H1 (cell line): ENCODE results near the gene TAGLN2. TPM values are rescaled to one million over a fixed set of nuclear protein-coding genes. Genes with fewer than 3 reads are reported as not detected.

Experiments
- CTCF ChIA-PET: fragments of 300-600 bp; sonication (Branson Sonifier 250); formaldehyde crosslinking; loops from one replicate; lab custom pipeline; 2021; ENCODE audit not compliant: partially characterized antibody; lab: Charles Lee
- POLR2A ChIA-PET: fragments of 300-600 bp; sonication (Branson Sonifier 250); formaldehyde crosslinking; loops from one replicate; lab custom pipeline; 2021; ENCODE audit warnings: inconsistent platforms; ENCODE audit not compliant: partially characterized antibody; lab: Charles Lee
- DNase-seq, 2 experiments: peaks; one replicate each; pipeline versions ENCODE4 v3.0.0 to v3.0.0-alpha.2; 2010 to 2022; ENCODE audit warnings: low spot score in 2 of 2, low read depth in 1 of 2, mixed read lengths in 1 of 2
- FAIRE-seq: peaks from 2 replicates; lab custom pipeline; 2011; peaks lifted over from hg19 to GRCh38; lab: Jason Lieb, UNC
- H2AFZ ChIP-seq: 2 replicates; pipeline ENCODE4 v1.8.1; 2012; ENCODE audit warnings: low read length, inconsistent platforms
- H2AK5ac ChIP-seq: 2 replicates; pipeline ENCODE4 v1.6.1; 2013; ENCODE audit warnings: low read depth, low read length
- H2BK120ac ChIP-seq: replicated peaks from 2 replicates; pipeline ENCODE3; 2013; ENCODE audit warnings: low read depth, low read length, inconsistent platforms
- H2BK12ac ChIP-seq: 2 replicates; pipeline ENCODE4 v1.6.1; 2013; ENCODE audit warnings: low read depth, low read length
- H2BK15ac ChIP-seq: 2 replicates; pipeline ENCODE4 v1.6.1; 2013; ENCODE audit warnings: low read length
- H2BK20ac ChIP-seq: 2 replicates; pipeline ENCODE4 v1.6.1; 2013; ENCODE audit warnings: low read length
- H2BK5ac ChIP-seq: 2 replicates; pipeline ENCODE4 v1.6.1; 2013; ENCODE audit warnings: low read depth, low read length
- H3K14ac ChIP-seq: 2 replicates; pipeline ENCODE4 v1.6.1; 2013; ENCODE audit warnings: inconsistent platforms; ENCODE audit not compliant: insufficient read length
- H3K18ac ChIP-seq: 2 replicates; pipeline ENCODE4 v1.6.1; 2013; ENCODE audit warnings: low read length; ENCODE audit errors: extremely low read depth
- H3K23ac ChIP-seq: 2 replicates; pipeline ENCODE4 v1.6.1; 2013; ENCODE audit warnings: inconsistent platforms; ENCODE audit not compliant: insufficient read length
- H3K23me2 ChIP-seq: 2 replicates; pipeline ENCODE4 v1.6.1; 2013; ENCODE audit warnings: low read depth, low read length
- H3K27ac ChIP-seq: 2 replicates; pipeline ENCODE4 v1.6.1; 2011; ENCODE audit warnings: low read depth, low read length, inconsistent platforms
- H3K27me3 ChIP-seq, 4 experiments: replicated peaks in 1 of 4; 1 replicate in 1 of 4; 2 replicates in 3 of 4; pipeline versions ENCODE4 v1.6.1 to v1.8.1; 2011 to 2013; ENCODE audit warnings: low read length in 3 of 4, mild to moderate bottlenecking in 3 of 4, inconsistent platforms in 2 of 4, mixed read lengths in 2 of 4, moderate library complexity in 1 of 4; ENCODE audit not compliant: control insufficient read depth in 3 of 4, insufficient read depth in 3 of 4; ENCODE audit errors: extremely low read depth in 1 of 4
- H3K36me3 ChIP-seq, 4 experiments: 2 replicates each; pipeline versions ENCODE4 v1.6.1 to v1.8.1; 2011 to 2013; ENCODE audit warnings: mild to moderate bottlenecking in 4 of 4, low read length in 3 of 4, moderate library complexity in 2 of 4, control low read depth in 1 of 4, inconsistent platforms in 1 of 4; ENCODE audit not compliant: insufficient read depth in 4 of 4, control insufficient read depth in 2 of 4
- H3K4ac ChIP-seq: replicated peaks from 2 replicates; pipeline ENCODE3; 2013; ENCODE audit warnings: low read length, low read depth, mixed read lengths, inconsistent platforms; ENCODE audit not compliant: insufficient read length
- H3K4me1 ChIP-seq, 4 experiments: replicated peaks in 1 of 4; 1 replicate in 1 of 4; 2 replicates in 3 of 4; pipeline versions ENCODE4 v1.6.1 to v1.8.1; 2011 to 2013; ENCODE audit warnings: low read length in 3 of 4, inconsistent platforms in 2 of 4, mixed read lengths in 1 of 4; ENCODE audit not compliant: insufficient read depth in 4 of 4, control insufficient read depth in 3 of 4
- H3K4me2 ChIP-seq, 2 experiments: 2 replicates each; pipeline versions ENCODE4 v1.6.1 to v1.8.1; 2011 to 2013; ENCODE audit warnings: low read depth in 2 of 2, low read length in 2 of 2, control low read depth in 1 of 2, inconsistent platforms in 1 of 2, mild to moderate bottlenecking in 1 of 2; ENCODE audit not compliant: insufficient read depth in 1 of 2
- H3K4me3 ChIP-seq, 4 experiments: fragments of 200-600, 300-600 bp in 1 of 4; sonication (generic), shearing (Covaris generic), sonication (Bioruptor Twin) in 1 of 4; 2 replicates each; pipeline versions ENCODE4 v1.5.1 to v1.8.1; 2011 to 2016; ENCODE audit warnings: low read length in 4 of 4, low read depth in 3 of 4, control low read depth in 2 of 4, inconsistent platforms in 2 of 4, mild to moderate bottlenecking in 2 of 4, mixed read lengths in 1 of 4, moderate library complexity in 1 of 4; ENCODE audit not compliant: insufficient read depth in 2 of 4; ENCODE audit errors: extremely low read depth in 1 of 4
- H3K56ac ChIP-seq: replicated peaks from 2 replicates; pipeline ENCODE3; 2013; ENCODE audit warnings: low read depth, mild to moderate bottlenecking, mixed read lengths, low read length, inconsistent platforms; ENCODE audit not compliant: insufficient read length
- H3K79me1 ChIP-seq: 2 replicates; pipeline ENCODE4 v1.6.1; 2013; ENCODE audit warnings: low read depth, low read length, control low read depth
- H3K79me2 ChIP-seq, 2 experiments: 2 replicates each; pipeline versions ENCODE4 v1.6.1 to v1.8.1; 2012 to 2013; ENCODE audit warnings: low read length in 2 of 2, mild to moderate bottlenecking in 2 of 2, inconsistent platforms in 1 of 2; ENCODE audit not compliant: insufficient read depth in 2 of 2, control insufficient read depth in 1 of 2
- H3K9ac ChIP-seq, 4 experiments: replicated peaks in 1 of 4; 1 replicate in 1 of 4; 2 replicates in 3 of 4; pipeline versions ENCODE4 v1.6.1 to v1.8.1; 2011 to 2013; ENCODE audit warnings: low read depth in 3 of 4, low read length in 3 of 4, control low read depth in 2 of 4, mild to moderate bottlenecking in 2 of 4, moderate library complexity in 2 of 4, inconsistent platforms in 1 of 4; ENCODE audit errors: extremely low read depth in 1 of 4
- H3K9me3 ChIP-seq, 2 experiments: 2 replicates each; pipeline versions ENCODE4 v1.6.1 to v1.8.1; 2012 to 2013; ENCODE audit warnings: mild to moderate bottlenecking in 2 of 2, moderate library complexity in 2 of 2, control low read depth in 1 of 2, inconsistent platforms in 1 of 2, low read depth in 1 of 2, low read length in 1 of 2, mixed read lengths in 1 of 2; ENCODE audit not compliant: insufficient read depth in 2 of 2
- H4K20me1 ChIP-seq, 2 experiments: replicated peaks in 1 of 2; 2 replicates each; pipeline versions ENCODE3 to v1.8.1; 2011 to 2013; ENCODE audit warnings: inconsistent platforms in 2 of 2, low read length in 2 of 2, mild to moderate bottlenecking in 1 of 2; ENCODE audit not compliant: insufficient read depth in 2 of 2, control insufficient read depth in 1 of 2
- H4K5ac ChIP-seq: 2 replicates; pipeline ENCODE4 v1.6.1; 2013; ENCODE audit warnings: low read length, low read depth, mixed read lengths, inconsistent platforms; ENCODE audit not compliant: insufficient read length
- H4K8ac ChIP-seq: 2 replicates; pipeline ENCODE4 v1.8.0; 2013; ENCODE audit warnings: mild to moderate bottlenecking, moderate library complexity, low read length, inconsistent platforms; ENCODE audit not compliant: insufficient read depth; ENCODE audit errors: extremely low read depth
- H4K91ac ChIP-seq: replicated peaks from 2 replicates; pipeline ENCODE3; 2013; ENCODE audit warnings: low read length, mixed read lengths, inconsistent platforms; ENCODE audit not compliant: insufficient read length
- ASH2L ChIP-seq: fragments of 200-600, 300-600 bp; sonication (generic); IDR thresholded peaks from one replicate; pipeline ENCODE4 v1.7.1; 2017; ENCODE audit warnings: low read length
- BCL11A ChIP-seq, 2 experiments: IDR thresholded peaks; one replicate each; pipeline ENCODE4 v1.6.1; 2011; ENCODE audit warnings: low read depth in 2 of 2, low read length in 2 of 2, mild to moderate bottlenecking in 2 of 2
- CBX8 ChIP-seq: fragments of 300-800, 300-1000 bp; sonication (generic); IDR thresholded peaks from 2 replicates; pipeline ENCODE4 v1.7.1; 2016; ENCODE audit warnings: low read depth, low read length, borderline replicate concordance
- CTBP2 ChIP-seq: IDR thresholded peaks from 2 replicates; pipeline ENCODE4 v1.7.0; 2011; ENCODE audit warnings: borderline replicate concordance, mild to moderate bottlenecking, moderate library complexity, mixed read lengths, low read length; ENCODE audit not compliant: insufficient read depth, insufficient read length
- MAFK ChIP-seq: IDR thresholded peaks from 2 replicates; pipeline ENCODE4 v1.6.1; 2012; ENCODE audit warnings: low read depth, mild to moderate bottlenecking, improper control_type of control experiment, low read length
- MAX ChIP-seq: IDR thresholded peaks from 2 replicates; pipeline ENCODE4 v1.6.1; 2012; ENCODE audit warnings: inconsistent platforms
- POLR2AphosphoS5 ChIP-seq: IDR thresholded peaks from 2 replicates; pipeline ENCODE4 v1.6.1; 2011; ENCODE audit warnings: low read depth, low read length
- RXRA ChIP-seq: IDR thresholded peaks from 2 replicates; pipeline ENCODE4 v1.6.1; 2011; ENCODE audit warnings: low read depth, mild to moderate bottlenecking, low read length, moderate library complexity; ENCODE audit not compliant: insufficient read depth
- TAF7 ChIP-seq: optimal IDR thresholded peaks from 2 replicates; pipeline ENCODE3; 2011; ENCODE audit warnings: low read depth, mild to moderate bottlenecking, inconsistent platforms, low read length, moderate library complexity, borderline replicate concordance
- TCF12 ChIP-seq: IDR thresholded peaks from 2 replicates; pipeline ENCODE4 v1.6.1; 2011; ENCODE audit warnings: low read depth, mild to moderate bottlenecking, low read length
- WGBS, 2 experiments: shearing (Covaris generic) in 1 of 2; methylation state at CpG; one replicate each; pipeline versions ENCODE4 v1.1.6 to v1.1.7; 2013 to 2015; ENCODE audit warnings: low lambda C conversion rate in 2 of 2, mixed read lengths in 2 of 2, inconsistent platforms in 1 of 2, low coverage in 1 of 2, missing lambda C conversion rate in 1 of 2; ENCODE audit not compliant: insufficient replicate concordance in 2 of 2, insufficient coverage in 1 of 2, insufficient read length in 1 of 2; ENCODE audit errors: extremely low coverage in 1 of 2, missing lambda C conversion rate in 1 of 2; 5-methylcytosine and 5-hydroxymethylcytosine counted together
- polyA plus RNA-seq, 7 experiments: library from polyadenylated mRNA; depleted of rRNA in 3 of 7; stranded (reverse) in 5 of 7; unstranded in 2 of 7; fragments of >200 nt in 5 of 7; fragments of 200-250 nt in 2 of 7; gene quantifications; 1 replicate in 5 of 7; 2 replicates in 1 of 7; 4 replicates in 1 of 7; pipeline versions ENCODE4 v1.2.1 to v1.2.3, GENCODE V29; 2011 to 2013; ENCODE audit warnings: missing spikeins in 2 of 7, mixed read lengths in 2 of 7
- total RNA-seq: library from RNA; stranded (reverse); fragmentation: NEBNext Ultra II Directional; extraction: Animal tissue kit (Norgen Biotek cat#: 25700); gene quantifications from 2 replicates; pipeline ENCODE4 v1.2.1, GENCODE V29; 2021

TAGLN2 gene
- total and polyA plus RNA-seq, 2 of the 8 experiments (the other 6 are each of a cell fraction or from before 2014, with no cell fraction given): 93.0 to 114 TPM

DNA sequence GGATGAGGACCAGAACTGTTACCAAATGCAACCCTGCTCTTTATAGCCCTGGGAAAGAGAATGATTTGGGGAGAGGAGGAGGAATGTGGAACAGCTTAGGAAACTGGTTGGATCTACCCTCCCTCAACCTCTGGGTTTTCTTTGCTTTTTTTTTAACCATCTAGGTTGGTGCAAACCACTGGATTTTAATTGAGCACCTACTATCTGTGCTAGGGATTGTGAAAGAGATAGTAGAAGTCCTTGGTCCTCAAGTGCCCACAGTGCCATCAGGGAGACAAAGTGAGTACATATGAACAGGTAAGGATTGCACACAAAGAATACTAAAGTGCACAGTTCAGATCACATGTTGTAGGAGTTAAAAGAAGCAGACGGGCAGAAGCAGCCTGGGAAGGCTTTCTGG is 4.7 kb downstream of the TAGLN2 start:
- WGBS, 2 experiments: 71% methylated on average over 1 of the region's 1 CpG; no CpG with 5 or more reads in 1 of the 2 experiments

More for the DNA sequence above, 4.7 kb downstream of the TAGLN2 start:
- Histone ChIP-seq H3K4me1 (peaks cover 10 to 26% (median 17%) of the 10 kb centered on the region in 4 experiments), H3K56ac (no peak overlapping the region), H3K4ac (no peak overlapping the region), H3K79me2 (peaks cover 0 to 12% of the 10 kb centered on the region in 2 experiments; a peak in 2 of 4 replicates), H4K5ac (no peak overlapping the region), H2BK20ac (no peak overlapping the region), H3K9me3 (no peaks in the 10 kb centered on the region), H2AFZ (no peak overlapping the region), H4K8ac (no peak overlapping the region), H3K4me2 (no peak overlapping the region), H3K27ac (no peak overlapping the region), H3K23me2 (peaks cover 15% of the 10 kb centered on the region; the same call in 1 of the 2 replicates), H2BK15ac (no peak overlapping the region), H4K91ac (no peak overlapping the region), H2BK120ac (no peak overlapping the region), H3K27me3 (peaks cover 0 to 17% (median 8%) of the 10 kb centered on the region in 4 experiments; a peak in 5 of 7 replicates), H2BK5ac (no peak overlapping the region), H3K79me1 (peaks cover 3% of the 10 kb centered on the region), H4K20me1 (peaks cover 0 to 3% of the 10 kb centered on the region in 2 experiments), H2AK5ac (no peak overlapping the region), H3K14ac (no peak overlapping the region), H3K36me3 (peaks cover 0 to 16% (median 2%) of the 10 kb centered on the region in 4 experiments; a peak in 4 of 8 replicates), H2BK12ac (no peak overlapping the region), H3K23ac (no peak overlapping the region), H3K18ac (no peak overlapping the region), H3K4me3 (no peak overlapping the region), H3K9ac (no peak overlapping the region)
- CTCF ChIA-PET: interaction anchor here (0.7 to 7.5 kb wide), 8 partner anchors 10 to 121 kb away, joined by 3 to 43 read pairs (median 3); no protein-coding TSS in a partner anchor
- FAIRE-seq: no peak
- DNase-seq: no peak
- TF ChIP-seq TAF7 (no peak), RXRA (no peak), POLR2AphosphoS5 (no peak), ASH2L (no peak), MAX (no peak), CBX8 (no peak), TCF12 (no peak), BCL11A (IDR thresholded peaks at IDR 0.05; ENCODE audit: low read depth in 2 of 2, low read length in 2 of 2) (no peak), CTBP2 (no peak), MAFK (no peak)
- POLR2A ChIA-PET: interaction anchor here (0.9 to 2.0 kb wide), 2 partner anchors 23 to 111 kb away, joined by 4 to 7 read pairs; partner anchors contain the start of gene PIGM
